HCT116 (cell line): ENCODE data around the gene PHF8. TPM values are rescaled to one million over a fixed set of nuclear protein-coding genes. Genes with fewer than 3 reads are reported as not detected.

ENCODE experiments used
- ATAC-seq: fragments of 200-7000 bp; cut with Tn5 transposase; 2 replicates; pipeline ENCODE4 v1.9.1; 2020; ENCODE audit warnings: mild to moderate bottlenecking, moderate library complexity
- BruUV-seq: library from RNA; stranded (reverse); fragments of 400-500 nt; replicated peaks from 2 replicates; lab custom pipeline; 2021; lab: Mats Ljungman, UMichigan
- CTCF ChIA-PET: fragments of 300-600 bp; sonication (Branson Sonifier 250); formaldehyde crosslinking; loops from one replicate; lab custom pipeline; 2021; ENCODE audit warnings: antibody characterized with exemption; lab: Charles Lee
- POLR2A ChIA-PET: fragments of 300-600, 350-600 bp; sonication (Branson Sonifier 250); formaldehyde crosslinking; loops from one replicate; lab custom pipeline; 2021; ENCODE audit warnings: antibody characterized with exemption; lab: Charles Lee
- RAD21 ChIA-PET, 2 experiments: fragments of 300-600 bp; sonication (Branson Sonifier 250); formaldehyde crosslinking; loops; one replicate each; lab custom pipeline; 2023; ENCODE audit warnings: low total read pairs in 2 of 2; ENCODE audit not compliant: uncharacterized antibody in 2 of 2, unreplicated experiment in 2 of 2, low non-redundant PET in 1 of 2; lab: Charles Lee
- DNase-seq: peaks from one replicate; pipeline ENCODE4 v3.0.0-alpha.2; 2010; ENCODE audit warnings: low read depth, low spot score
- H2AFZ ChIP-seq: fragments of 200-600 bp; shearing (Covaris generic), sonication (generic); 2 replicates; pipeline ENCODE4 v1.6.1; 2017; ENCODE audit warnings: low read depth, mixed run types, mixed read lengths, antibody characterized with exemption, low read length; ENCODE audit not compliant: poor library complexity, severe bottlenecking
- H3K27ac ChIP-seq: 2 replicates; pipeline ENCODE4 v1.5.1; 2012; ENCODE audit warnings: low read depth, low read length
- H3K27me3 ChIP-seq: fragments of 200-600 bp; sonication (generic); 2 replicates; pipeline ENCODE4 v1.6.1; 2016; ENCODE audit warnings: mixed run types, low read length, mixed read lengths; ENCODE audit not compliant: insufficient read depth
- H3K36me3 ChIP-seq, 2 experiments: fragments of 200-500 bp in 1 of 2; fragments of 200-600 bp in 1 of 2; sonication (Bioruptor generic) in 1 of 2; sonication (generic) in 1 of 2; 2 replicates each; pipeline versions ENCODE4 v1.5.1 to v1.6.1; 2014 to 2016; ENCODE audit warnings: low read length in 2 of 2, inconsistent platforms in 1 of 2, mixed read lengths in 1 of 2, mixed run types in 1 of 2; ENCODE audit not compliant: insufficient read depth in 2 of 2, control insufficient read depth in 1 of 2
- H3K4me1 ChIP-seq, 2 experiments: fragments of 200-600 bp in 1 of 2; sonication (generic) in 1 of 2; 2 replicates each; pipeline versions ENCODE4 v1.5.1 to v1.6.1; 2012 to 2017; ENCODE audit warnings: low read length in 2 of 2, inconsistent platforms in 1 of 2, mild to moderate bottlenecking in 1 of 2, mixed read lengths in 1 of 2, mixed run types in 1 of 2, moderate library complexity in 1 of 2; ENCODE audit not compliant: insufficient read depth in 2 of 2, control insufficient read depth in 1 of 2
- H3K4me2 ChIP-seq: fragments of 200-600 bp; sonication (generic); 2 replicates; pipeline ENCODE4 v1.6.1; 2017; ENCODE audit warnings: mixed run types, low read length, mixed read lengths
- H3K4me3 ChIP-seq, 2 experiments: fragments of 200-600 bp in 1 of 2; sonication (generic) in 1 of 2; replicated peaks in 1 of 2; 2 replicates each; pipeline ENCODE4 v1.5.1; 2011 to 2016; ENCODE audit warnings: low read length in 2 of 2, control low read depth in 1 of 2, low read depth in 1 of 2, mild to moderate bottlenecking in 1 of 2, mixed read lengths in 1 of 2, mixed run types in 1 of 2
- H3K79me2 ChIP-seq: fragments of 200-600 bp; sonication (generic); 2 replicates; pipeline ENCODE4 v1.6.1; 2017; ENCODE audit warnings: mild to moderate bottlenecking, mixed run types, low read length, moderate library complexity, mixed read lengths; ENCODE audit not compliant: insufficient read depth
- H3K9ac ChIP-seq: fragments of 200-600 bp; sonication (generic); 2 replicates; pipeline ENCODE4 v1.6.1; 2016; ENCODE audit warnings: low read length, mixed read lengths
- H3K9me2 ChIP-seq: fragments of 200-600 bp; sonication (generic), shearing (Covaris generic); 2 replicates; pipeline ENCODE4 v1.6.1; 2017; ENCODE audit warnings: mixed run types, mild to moderate bottlenecking, moderate library complexity; ENCODE audit not compliant: insufficient read depth
- H3K9me3 ChIP-seq, 2 experiments: fragments of 200-500 bp in 1 of 2; fragments of 200-600 bp in 1 of 2; sonication (Bioruptor generic) in 1 of 2; sonication (generic) in 1 of 2; 2 replicates each; pipeline ENCODE4 v1.6.1; 2014 to 2017; ENCODE audit warnings: low read length in 2 of 2, mixed read lengths in 2 of 2, inconsistent platforms in 1 of 2, low read depth in 1 of 2, mild to moderate bottlenecking in 1 of 2, mixed run types in 1 of 2, moderate library complexity in 1 of 2; ENCODE audit not compliant: control insufficient read depth in 1 of 2, insufficient read depth in 1 of 2
- H4K20me1 ChIP-seq: fragments of 200-600 bp; sonication (generic), shearing (Covaris generic); 2 replicates; pipeline ENCODE4 v1.6.1; 2017; ENCODE audit warnings: mixed run types, mild to moderate bottlenecking, moderate library complexity; ENCODE audit not compliant: insufficient read depth
- CEBPB ChIP-seq: IDR thresholded peaks from 2 replicates; pipeline ENCODE4 v1.6.1; 2012; ENCODE audit warnings: low read depth
- EZH2phosphoT487 ChIP-seq: fragments of 200-600 bp; IDR thresholded peaks from 2 replicates; pipeline ENCODE4 v1.6.1; 2018; ENCODE audit warnings: antibody characterized with exemption, borderline replicate concordance
- FOSL1 ChIP-seq: IDR thresholded peaks from 2 replicates; pipeline ENCODE4 v1.6.1; 2012; ENCODE audit warnings: low read depth
- SP1 ChIP-seq: IDR thresholded peaks from 2 replicates; pipeline ENCODE4 v1.6.1; 2012; ENCODE audit warnings: low read depth
- ZFX ChIP-seq: fragments of 450-650 bp; IDR thresholded peaks from 2 replicates; pipeline ENCODE4 v1.6.1; 2017
- intact Hi-C: fragments of 100-400 bp; cut with micrococcal nuclease; formaldehyde crosslinking; loops from 2 replicates; pipeline ENCODE4 v1.10.0; 2022
- total RNA-seq: library from RNA; stranded (reverse); gene quantifications from one replicate; pipeline ENCODE4 v1.2.1, GENCODE V29; 2021; ENCODE audit not compliant: unreplicated experiment
- TF ChIP-seq, protein P1 (sequence below): IDR thresholded peaks from 2 replicates; pipeline ENCODE4 v1.6.1; 2011; ENCODE audit warnings: mild to moderate bottlenecking, low read length, moderate library complexity; ENCODE audit not compliant: insufficient replicate concordance; ENCODE audit errors: extremely low read depth
- TF ChIP-seq, protein P2 (sequence below): IDR thresholded peaks from 2 replicates; pipeline ENCODE4 v1.6.1; 2012
- TF ChIP-seq, protein P3 (sequence below): IDR thresholded peaks from 2 replicates; pipeline ENCODE4 v1.6.1; 2012; ENCODE audit warnings: low read depth
- TF ChIP-seq, protein P4 (sequence below), 3 experiments: fragments of 200-600 bp in 1 of 3; sonication (generic) in 1 of 3; IDR thresholded peaks in 2 of 3; conservative IDR thresholded peaks in 1 of 3; 2 replicates each; pipeline ENCODE4 v1.5.1; 2012 to 2017; ENCODE audit warnings: low read depth in 2 of 3, low read length in 2 of 3, antibody characterized with exemption in 1 of 3, borderline replicate concordance in 1 of 3, control low read depth in 1 of 3, mild to moderate bottlenecking in 1 of 3, mixed read lengths in 1 of 3, mixed run types in 1 of 3, moderate library complexity in 1 of 3; ENCODE audit not compliant: insufficient read depth in 1 of 3

PHF8 gene
- total RNA-seq, 1 experiment from 2014 or later, result 28.0 TPM

DNA sequence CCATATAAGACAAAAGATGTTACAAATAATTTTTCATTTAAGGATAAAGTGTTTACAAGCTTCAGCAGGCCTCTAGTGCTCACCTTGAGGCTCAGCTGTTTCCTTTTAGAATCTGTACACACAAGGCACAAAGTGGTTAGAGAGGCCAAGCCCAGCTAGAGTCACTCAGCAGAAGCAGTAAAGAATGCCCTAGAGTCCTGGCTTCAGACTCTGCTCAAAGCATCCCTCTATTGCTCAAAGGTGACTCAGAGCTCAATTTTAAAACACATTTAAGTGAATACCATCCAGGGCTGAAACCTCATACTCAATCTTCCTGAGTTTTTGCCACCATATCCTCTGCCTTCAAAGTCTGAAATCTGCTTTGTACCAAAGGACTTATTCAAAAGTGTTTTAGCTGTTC, 22.6 kb upstream of the PHF8 start:
- intact Hi-C loops, result no loop called here
- Histone ChIP-seq H3K79me2 (no peaks in the 10 kb centered on the region), H3K9me3 (no peaks in the 10 kb centered on the region), H3K9ac (no peak overlapping the region), H3K4me1 (no peaks in the 10 kb centered on the region), H3K4me3 (no peak overlapping the region), H3K36me3 (no peaks in the 10 kb centered on the region), H3K27ac (no peak overlapping the region), H3K4me2 (no peak overlapping the region), H3K27me3 (no peaks in the 10 kb centered on the region), H3K9me2 (no peaks in the 10 kb centered on the region), H4K20me1 (no peaks in the 10 kb centered on the region), H2AFZ (no peak overlapping the region)
- CTCF ChIA-PET, result no interaction called here
- RAD21 ChIA-PET, result no interaction called here
- TF ChIP-seq CEBPB (no peak), SP1 (no peak), FOSL1 (no peak), ZFX (no peak), EZH2phosphoT487 (no peak)
- TF ChIP-seq, protein P1, sequence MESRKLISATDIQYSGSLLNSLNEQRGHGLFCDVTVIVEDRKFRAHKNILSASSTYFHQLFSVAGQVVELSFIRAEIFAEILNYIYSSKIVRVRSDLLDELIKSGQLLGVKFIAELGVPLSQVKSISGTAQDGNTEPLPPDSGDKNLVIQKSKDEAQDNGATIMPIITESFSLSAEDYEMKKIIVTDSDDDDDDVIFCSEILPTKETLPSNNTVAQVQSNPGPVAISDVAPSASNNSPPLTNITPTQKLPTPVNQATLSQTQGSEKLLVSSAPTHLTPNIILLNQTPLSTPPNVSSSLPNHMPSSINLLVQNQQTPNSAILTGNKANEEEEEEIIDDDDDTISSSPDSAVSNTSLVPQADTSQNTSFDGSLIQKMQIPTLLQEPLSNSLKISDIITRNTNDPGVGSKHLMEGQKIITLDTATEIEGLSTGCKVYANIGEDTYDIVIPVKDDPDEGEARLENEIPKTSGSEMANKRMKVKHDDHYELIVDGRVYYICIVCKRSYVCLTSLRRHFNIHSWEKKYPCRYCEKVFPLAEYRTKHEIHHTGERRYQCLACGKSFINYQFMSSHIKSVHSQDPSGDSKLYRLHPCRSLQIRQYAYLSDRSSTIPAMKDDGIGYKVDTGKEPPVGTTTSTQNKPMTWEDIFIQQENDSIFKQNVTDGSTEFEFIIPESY, result no peak
- TF ChIP-seq, protein P2, sequence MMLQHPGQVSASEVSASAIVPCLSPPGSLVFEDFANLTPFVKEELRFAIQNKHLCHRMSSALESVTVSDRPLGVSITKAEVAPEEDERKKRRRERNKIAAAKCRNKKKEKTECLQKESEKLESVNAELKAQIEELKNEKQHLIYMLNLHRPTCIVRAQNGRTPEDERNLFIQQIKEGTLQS, result no peak
- TF ChIP-seq, protein P3, sequence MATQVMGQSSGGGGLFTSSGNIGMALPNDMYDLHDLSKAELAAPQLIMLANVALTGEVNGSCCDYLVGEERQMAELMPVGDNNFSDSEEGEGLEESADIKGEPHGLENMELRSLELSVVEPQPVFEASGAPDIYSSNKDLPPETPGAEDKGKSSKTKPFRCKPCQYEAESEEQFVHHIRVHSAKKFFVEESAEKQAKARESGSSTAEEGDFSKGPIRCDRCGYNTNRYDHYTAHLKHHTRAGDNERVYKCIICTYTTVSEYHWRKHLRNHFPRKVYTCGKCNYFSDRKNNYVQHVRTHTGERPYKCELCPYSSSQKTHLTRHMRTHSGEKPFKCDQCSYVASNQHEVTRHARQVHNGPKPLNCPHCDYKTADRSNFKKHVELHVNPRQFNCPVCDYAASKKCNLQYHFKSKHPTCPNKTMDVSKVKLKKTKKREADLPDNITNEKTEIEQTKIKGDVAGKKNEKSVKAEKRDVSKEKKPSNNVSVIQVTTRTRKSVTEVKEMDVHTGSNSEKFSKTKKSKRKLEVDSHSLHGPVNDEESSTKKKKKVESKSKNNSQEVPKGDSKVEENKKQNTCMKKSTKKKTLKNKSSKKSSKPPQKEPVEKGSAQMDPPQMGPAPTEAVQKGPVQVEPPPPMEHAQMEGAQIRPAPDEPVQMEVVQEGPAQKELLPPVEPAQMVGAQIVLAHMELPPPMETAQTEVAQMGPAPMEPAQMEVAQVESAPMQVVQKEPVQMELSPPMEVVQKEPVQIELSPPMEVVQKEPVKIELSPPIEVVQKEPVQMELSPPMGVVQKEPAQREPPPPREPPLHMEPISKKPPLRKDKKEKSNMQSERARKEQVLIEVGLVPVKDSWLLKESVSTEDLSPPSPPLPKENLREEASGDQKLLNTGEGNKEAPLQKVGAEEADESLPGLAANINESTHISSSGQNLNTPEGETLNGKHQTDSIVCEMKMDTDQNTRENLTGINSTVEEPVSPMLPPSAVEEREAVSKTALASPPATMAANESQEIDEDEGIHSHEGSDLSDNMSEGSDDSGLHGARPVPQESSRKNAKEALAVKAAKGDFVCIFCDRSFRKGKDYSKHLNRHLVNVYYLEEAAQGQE, result no peak
- TF ChIP-seq, protein P4, sequence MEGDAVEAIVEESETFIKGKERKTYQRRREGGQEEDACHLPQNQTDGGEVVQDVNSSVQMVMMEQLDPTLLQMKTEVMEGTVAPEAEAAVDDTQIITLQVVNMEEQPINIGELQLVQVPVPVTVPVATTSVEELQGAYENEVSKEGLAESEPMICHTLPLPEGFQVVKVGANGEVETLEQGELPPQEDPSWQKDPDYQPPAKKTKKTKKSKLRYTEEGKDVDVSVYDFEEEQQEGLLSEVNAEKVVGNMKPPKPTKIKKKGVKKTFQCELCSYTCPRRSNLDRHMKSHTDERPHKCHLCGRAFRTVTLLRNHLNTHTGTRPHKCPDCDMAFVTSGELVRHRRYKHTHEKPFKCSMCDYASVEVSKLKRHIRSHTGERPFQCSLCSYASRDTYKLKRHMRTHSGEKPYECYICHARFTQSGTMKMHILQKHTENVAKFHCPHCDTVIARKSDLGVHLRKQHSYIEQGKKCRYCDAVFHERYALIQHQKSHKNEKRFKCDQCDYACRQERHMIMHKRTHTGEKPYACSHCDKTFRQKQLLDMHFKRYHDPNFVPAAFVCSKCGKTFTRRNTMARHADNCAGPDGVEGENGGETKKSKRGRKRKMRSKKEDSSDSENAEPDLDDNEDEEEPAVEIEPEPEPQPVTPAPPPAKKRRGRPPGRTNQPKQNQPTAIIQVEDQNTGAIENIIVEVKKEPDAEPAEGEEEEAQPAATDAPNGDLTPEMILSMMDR (IDR thresholded peaks at IDR 0.05 in 2 of 3, conservative IDR thresholded peaks at IDR 0.05 in 1 of 3; ENCODE audit: borderline replicate concordance in 1 of 3, insufficient read depth in 1 of 3, low read depth in 2 of 3, low read length in 2 of 3), result no peak
- no peak for ATAC-seq
- no TSS peak for BruUV-seq
- DNase-seq, result no peak
- POLR2A ChIA-PET, result no interaction called here
